ENCODE data around the gene BBOF1.

- no peak for TF ChIP-seq CTCF (IDR thresholded peaks at IDR 0.05)
- no peak for TF ChIP-seq POLR2A (IDR thresholded peaks at IDR 0.05)
Observed at GRCh38 chr14:73976125-73976524, 43.0 kb upstream of the BBOF1 start.
